Ovary (tissue), 3 donors: Measurements from ENCODE around the gene SAMD4A.

Experiments
- EP300 ChIP-seq: sonication (generic); formaldehyde crosslinking; IDR thresholded peaks from one replicate; pipeline ENCODE4 v1.6.1; 2017; ENCODE audit warnings: antibody characterized with exemption
- POLR2A ChIP-seq: fragments of 450-650 bp; IDR thresholded peaks from one replicate; pipeline ENCODE4 v1.6.1; 2017; ENCODE audit warnings: antibody characterized with exemption, mild to moderate bottlenecking, moderate library complexity
- TF ChIP-seq, protein P1 (sequence below), 3 donors: fragments of 450-650 bp in 2 of 3; fragments of 200-600 bp in 1 of 3; IDR thresholded peaks; one replicate each; pipeline versions ENCODE4 v1.5.1 to v1.8.0; 2016 to 2022; ENCODE audit warnings: antibody characterized with exemption in 3 of 3, mild to moderate bottlenecking in 1 of 3
- donor health status: DM: no; HTN: no; CAD: no.

GRCh38 chr14:54715239-54715638 lies 148.3 kb downstream of the SAMD4A start:
- TF ChIP-seq POLR2A (no peak), EP300 (no peak)
- TF ChIP-seq, protein P1, sequence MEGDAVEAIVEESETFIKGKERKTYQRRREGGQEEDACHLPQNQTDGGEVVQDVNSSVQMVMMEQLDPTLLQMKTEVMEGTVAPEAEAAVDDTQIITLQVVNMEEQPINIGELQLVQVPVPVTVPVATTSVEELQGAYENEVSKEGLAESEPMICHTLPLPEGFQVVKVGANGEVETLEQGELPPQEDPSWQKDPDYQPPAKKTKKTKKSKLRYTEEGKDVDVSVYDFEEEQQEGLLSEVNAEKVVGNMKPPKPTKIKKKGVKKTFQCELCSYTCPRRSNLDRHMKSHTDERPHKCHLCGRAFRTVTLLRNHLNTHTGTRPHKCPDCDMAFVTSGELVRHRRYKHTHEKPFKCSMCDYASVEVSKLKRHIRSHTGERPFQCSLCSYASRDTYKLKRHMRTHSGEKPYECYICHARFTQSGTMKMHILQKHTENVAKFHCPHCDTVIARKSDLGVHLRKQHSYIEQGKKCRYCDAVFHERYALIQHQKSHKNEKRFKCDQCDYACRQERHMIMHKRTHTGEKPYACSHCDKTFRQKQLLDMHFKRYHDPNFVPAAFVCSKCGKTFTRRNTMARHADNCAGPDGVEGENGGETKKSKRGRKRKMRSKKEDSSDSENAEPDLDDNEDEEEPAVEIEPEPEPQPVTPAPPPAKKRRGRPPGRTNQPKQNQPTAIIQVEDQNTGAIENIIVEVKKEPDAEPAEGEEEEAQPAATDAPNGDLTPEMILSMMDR (IDR thresholded peaks at IDR 0.05): no peak
